A549 (cell line): ENCODE data around the gene TLNRD1.

Experiments
- EHMT2 ChIP-seq: fragments of 200-600 bp; sonication (generic); IDR thresholded peaks from 2 replicates; pipeline ENCODE4 v1.6.1; 2016; ENCODE audit warnings: antibody characterized with exemption, low read depth, mild to moderate bottlenecking, moderate library complexity
- JUN ChIP-seq, 2 experiments: fragments of >200 bp; sonication (Bioruptor Twin); formaldehyde crosslinking; IDR thresholded peaks; 2 replicates in 1 of 2; 3 replicates in 1 of 2; pipeline ENCODE4 v1.6.1; 2016 to 2017
- KDM5A ChIP-seq: fragments of 200-600 bp; sonication (generic); IDR thresholded peaks from 2 replicates; pipeline ENCODE4 v1.6.1; 2016; ENCODE audit warnings: antibody characterized with exemption, mild to moderate bottlenecking
- MYC ChIP-seq: IDR thresholded peaks from 2 replicates; pipeline ENCODE4 v1.6.1; 2012; ENCODE audit warnings: mild to moderate bottlenecking, inconsistent platforms, low read length, improper control_type of control experiment, borderline replicate concordance
- NPAS2 ChIP-seq: fragments of 250-450 bp; sonication (Bioruptor Pico); IDR thresholded peaks from 2 replicates; pipeline ENCODE4 v1.8.0; 2022; ENCODE audit warnings: mild to moderate bottlenecking, moderate library complexity, borderline replicate concordance
- PHF8 ChIP-seq: fragments of 200-600 bp; sonication (generic); IDR thresholded peaks from 2 replicates; pipeline ENCODE4 v1.6.1; 2016; ENCODE audit warnings: low read depth, mild to moderate bottlenecking, antibody characterized with exemption, moderate library complexity, borderline replicate concordance
- POLR2A ChIP-seq: IDR thresholded peaks from 2 replicates; pipeline ENCODE4 v1.6.1; 2012; ENCODE audit warnings: mild to moderate bottlenecking, low read length
- POLR2AphosphoS2 ChIP-seq: conservative IDR thresholded peaks from 2 replicates; pipeline ENCODE4 v1.6.1; 2012; ENCODE audit warnings: low read length, improper control_type of control experiment, inconsistent platforms
- TF ChIP-seq, protein P1 (sequence below): fragments of 200-600 bp; sonication (generic); IDR thresholded peaks from 2 replicates; pipeline ENCODE4 v1.6.1; 2016; ENCODE audit warnings: antibody characterized with exemption, mild to moderate bottlenecking, moderate library complexity
- TF ChIP-seq, protein P2 (sequence below): IDR thresholded peaks from 2 replicates; pipeline ENCODE4 v1.6.1; 2012
- TF ChIP-seq, protein P3 (sequence below): fragments of >200 bp; sonication (Bioruptor Twin); formaldehyde crosslinking; IDR thresholded peaks from 3 replicates; pipeline ENCODE4 v1.5.1; 2016
- TF ChIP-seq, protein P4 (sequence below): IDR thresholded peaks from 2 replicates; pipeline ENCODE4 v1.6.1; 2012

DNA sequence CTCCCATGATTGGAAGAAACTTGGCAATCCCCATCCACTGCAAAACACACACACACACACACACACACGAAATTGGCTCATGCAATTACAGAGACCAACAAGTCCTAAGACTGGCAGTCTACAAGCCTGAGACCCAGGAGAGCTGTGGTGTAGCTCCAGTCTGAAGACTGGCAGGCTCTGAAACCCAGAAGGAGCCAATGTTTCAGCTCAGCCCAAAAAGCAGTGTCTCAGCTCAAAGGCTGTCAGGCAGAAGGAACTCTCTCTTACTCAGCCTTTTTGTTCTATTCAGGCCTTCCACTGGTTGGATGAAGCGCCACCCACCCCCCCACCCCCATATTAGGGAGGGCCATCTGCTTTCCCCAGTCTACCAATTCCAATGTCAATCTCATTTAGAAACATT, 43.2 kb upstream of the TLNRD1 start:
- TF ChIP-seq MYC (no peak), JUN (IDR thresholded peaks at IDR 0.05) (no peak), POLR2AphosphoS2 (no peak), POLR2A (no peak), PHF8 (no peak), NPAS2 (CRISPR knock-in tag) (no peak), KDM5A (no peak), EHMT2 (no peak)
- TF ChIP-seq, protein P1, sequence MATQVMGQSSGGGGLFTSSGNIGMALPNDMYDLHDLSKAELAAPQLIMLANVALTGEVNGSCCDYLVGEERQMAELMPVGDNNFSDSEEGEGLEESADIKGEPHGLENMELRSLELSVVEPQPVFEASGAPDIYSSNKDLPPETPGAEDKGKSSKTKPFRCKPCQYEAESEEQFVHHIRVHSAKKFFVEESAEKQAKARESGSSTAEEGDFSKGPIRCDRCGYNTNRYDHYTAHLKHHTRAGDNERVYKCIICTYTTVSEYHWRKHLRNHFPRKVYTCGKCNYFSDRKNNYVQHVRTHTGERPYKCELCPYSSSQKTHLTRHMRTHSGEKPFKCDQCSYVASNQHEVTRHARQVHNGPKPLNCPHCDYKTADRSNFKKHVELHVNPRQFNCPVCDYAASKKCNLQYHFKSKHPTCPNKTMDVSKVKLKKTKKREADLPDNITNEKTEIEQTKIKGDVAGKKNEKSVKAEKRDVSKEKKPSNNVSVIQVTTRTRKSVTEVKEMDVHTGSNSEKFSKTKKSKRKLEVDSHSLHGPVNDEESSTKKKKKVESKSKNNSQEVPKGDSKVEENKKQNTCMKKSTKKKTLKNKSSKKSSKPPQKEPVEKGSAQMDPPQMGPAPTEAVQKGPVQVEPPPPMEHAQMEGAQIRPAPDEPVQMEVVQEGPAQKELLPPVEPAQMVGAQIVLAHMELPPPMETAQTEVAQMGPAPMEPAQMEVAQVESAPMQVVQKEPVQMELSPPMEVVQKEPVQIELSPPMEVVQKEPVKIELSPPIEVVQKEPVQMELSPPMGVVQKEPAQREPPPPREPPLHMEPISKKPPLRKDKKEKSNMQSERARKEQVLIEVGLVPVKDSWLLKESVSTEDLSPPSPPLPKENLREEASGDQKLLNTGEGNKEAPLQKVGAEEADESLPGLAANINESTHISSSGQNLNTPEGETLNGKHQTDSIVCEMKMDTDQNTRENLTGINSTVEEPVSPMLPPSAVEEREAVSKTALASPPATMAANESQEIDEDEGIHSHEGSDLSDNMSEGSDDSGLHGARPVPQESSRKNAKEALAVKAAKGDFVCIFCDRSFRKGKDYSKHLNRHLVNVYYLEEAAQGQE: no peak
- TF ChIP-seq, protein P2, sequence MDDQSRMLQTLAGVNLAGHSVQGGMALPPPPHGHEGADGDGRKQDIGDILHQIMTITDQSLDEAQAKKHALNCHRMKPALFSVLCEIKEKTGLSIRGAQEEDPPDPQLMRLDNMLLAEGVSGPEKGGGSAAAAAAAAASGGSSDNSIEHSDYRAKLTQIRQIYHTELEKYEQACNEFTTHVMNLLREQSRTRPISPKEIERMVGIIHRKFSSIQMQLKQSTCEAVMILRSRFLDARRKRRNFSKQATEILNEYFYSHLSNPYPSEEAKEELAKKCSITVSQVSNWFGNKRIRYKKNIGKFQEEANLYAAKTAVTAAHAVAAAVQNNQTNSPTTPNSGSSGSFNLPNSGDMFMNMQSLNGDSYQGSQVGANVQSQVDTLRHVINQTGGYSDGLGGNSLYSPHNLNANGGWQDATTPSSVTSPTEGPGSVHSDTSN: no peak
- TF ChIP-seq, protein P3, sequence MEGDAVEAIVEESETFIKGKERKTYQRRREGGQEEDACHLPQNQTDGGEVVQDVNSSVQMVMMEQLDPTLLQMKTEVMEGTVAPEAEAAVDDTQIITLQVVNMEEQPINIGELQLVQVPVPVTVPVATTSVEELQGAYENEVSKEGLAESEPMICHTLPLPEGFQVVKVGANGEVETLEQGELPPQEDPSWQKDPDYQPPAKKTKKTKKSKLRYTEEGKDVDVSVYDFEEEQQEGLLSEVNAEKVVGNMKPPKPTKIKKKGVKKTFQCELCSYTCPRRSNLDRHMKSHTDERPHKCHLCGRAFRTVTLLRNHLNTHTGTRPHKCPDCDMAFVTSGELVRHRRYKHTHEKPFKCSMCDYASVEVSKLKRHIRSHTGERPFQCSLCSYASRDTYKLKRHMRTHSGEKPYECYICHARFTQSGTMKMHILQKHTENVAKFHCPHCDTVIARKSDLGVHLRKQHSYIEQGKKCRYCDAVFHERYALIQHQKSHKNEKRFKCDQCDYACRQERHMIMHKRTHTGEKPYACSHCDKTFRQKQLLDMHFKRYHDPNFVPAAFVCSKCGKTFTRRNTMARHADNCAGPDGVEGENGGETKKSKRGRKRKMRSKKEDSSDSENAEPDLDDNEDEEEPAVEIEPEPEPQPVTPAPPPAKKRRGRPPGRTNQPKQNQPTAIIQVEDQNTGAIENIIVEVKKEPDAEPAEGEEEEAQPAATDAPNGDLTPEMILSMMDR: no peak
- TF ChIP-seq, protein P4, sequence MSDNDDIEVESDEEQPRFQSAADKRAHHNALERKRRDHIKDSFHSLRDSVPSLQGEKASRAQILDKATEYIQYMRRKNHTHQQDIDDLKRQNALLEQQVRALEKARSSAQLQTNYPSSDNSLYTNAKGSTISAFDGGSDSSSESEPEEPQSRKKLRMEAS: no peak
